K562 (cell line): ENCODE data around the gene PDE6B. TPM values are rescaled to one million over a fixed set of nuclear protein-coding genes. Genes with fewer than 3 reads are reported as not detected.

ENCODE experiments used
- ATAC-seq: fragments of 200-7000 bp; cut with Tn5 transposase; 3 replicates; pipeline ENCODE4 v1.9.1; 2020; ENCODE audit warnings: moderate library complexity
- BruUV-seq: library from RNA; stranded (reverse); fragments of 400-500 nt; replicated peaks from 2 replicates; lab custom pipeline; 2021; lab: Mats Ljungman, UMichigan
- CTCF ChIA-PET: fragments of 300-600 bp; formaldehyde crosslinking; extraction: SDS; loops from one replicate; lab custom pipeline; 2021; ENCODE audit warnings: low intra/inter-chr PET ratio; lab: Yijun Ruan, JAX
- POLR2A ChIA-PET: fragments of 300-600, 350-650 bp; sonication (Branson Sonifier 250); formaldehyde crosslinking; extraction: SDS; loops from one replicate; lab custom pipeline; 2021; ENCODE audit warnings: antibody characterized with exemption, inconsistent platforms; lab: Yijun Ruan, JAX
- DNase-seq, 4 experiments: peaks; one replicate each; pipeline versions ENCODE4 v3.0.0 to v3.0.0-alpha.2; 2011 to 2018; ENCODE audit warnings: low spot score in 3 of 4, mixed read lengths in 3 of 4; ENCODE audit errors: extremely low read depth in 1 of 4
- FAIRE-seq: peaks from 2 replicates; lab custom pipeline; 2011; peaks lifted over from hg19 to GRCh38; lab: Jason Lieb, UNC
- H2AFZ ChIP-seq: 2 replicates; pipeline ENCODE4 v1.6.0; 2011; ENCODE audit warnings: low read depth, low read length, control low read depth, inconsistent platforms
- H3K27ac ChIP-seq: fragments of 200-600 bp; 3 replicates; pipeline ENCODE4 v1.8.0; 2011; ENCODE audit warnings: low read depth, mild to moderate bottlenecking, control low read depth, inconsistent platforms, low read length, moderate library complexity, mixed read lengths; ENCODE audit errors: extremely low read depth
- H3K27me3 ChIP-seq, 2 experiments: fragments of 300-600 bp in 1 of 2; 2 replicates in 1 of 2; 3 replicates in 1 of 2; pipeline versions ENCODE4 v1.6.0 to v1.8.0; 2011; ENCODE audit warnings: inconsistent platforms in 2 of 2, low read length in 2 of 2, mild to moderate bottlenecking in 1 of 2, mixed read lengths in 1 of 2, moderate library complexity in 1 of 2; ENCODE audit not compliant: control insufficient read depth in 2 of 2, insufficient read depth in 2 of 2
- H3K36me3 ChIP-seq: fragments of 300-600 bp; 3 replicates; pipeline ENCODE4 v1.8.0; 2011; ENCODE audit warnings: mild to moderate bottlenecking, low read length, inconsistent platforms; ENCODE audit not compliant: control insufficient read depth, insufficient read depth
- H3K4me1 ChIP-seq, 2 experiments: fragments of 200-600 bp in 1 of 2; replicated peaks in 1 of 2; 2 replicates in 1 of 2; 3 replicates in 1 of 2; pipeline versions ENCODE4 v1.5.1 to v1.8.0; 2011; ENCODE audit warnings: inconsistent platforms in 2 of 2, low read length in 2 of 2, mild to moderate bottlenecking in 1 of 2, mixed read lengths in 1 of 2, moderate library complexity in 1 of 2; ENCODE audit not compliant: control insufficient read depth in 2 of 2, insufficient read depth in 2 of 2
- H3K4me2 ChIP-seq: 2 replicates; pipeline ENCODE4 v1.6.1; 2011; ENCODE audit warnings: low read length, control low read depth, inconsistent platforms, mixed read lengths; ENCODE audit not compliant: insufficient read depth
- H3K4me3 ChIP-seq: fragments of 200-600 bp; sonication (generic), shearing (Covaris generic); 2 replicates; pipeline ENCODE4 v1.5.1; 2016; ENCODE audit warnings: control low read depth, inconsistent platforms
- H3K79me2 ChIP-seq: fragments of 200-600 bp; 3 replicates; pipeline ENCODE4 v1.8.0; 2011; ENCODE audit warnings: low read length, inconsistent platforms; ENCODE audit not compliant: control insufficient read depth, insufficient read depth
- H3K9ac ChIP-seq, 2 experiments: 2 replicates each; pipeline versions ENCODE4 v1.6.0 to v1.6.1; 2011; ENCODE audit warnings: low read depth in 2 of 2, low read length in 2 of 2, control low read depth in 1 of 2, inconsistent platforms in 1 of 2, mild to moderate bottlenecking in 1 of 2, mixed read lengths in 1 of 2; ENCODE audit not compliant: insufficient read depth in 1 of 2
- H3K9me1 ChIP-seq: one replicate; pipeline ENCODE4 v1.6.0; 2011; ENCODE audit warnings: inconsistent platforms, mild to moderate bottlenecking, low read length, moderate library complexity; ENCODE audit not compliant: control insufficient read depth, insufficient read depth
- H3K9me3 ChIP-seq: replicated peaks from 2 replicates; pipeline ENCODE4 v1.5.1; 2011; ENCODE audit warnings: low read depth, low read length, inconsistent platforms; ENCODE audit not compliant: control insufficient read depth, insufficient read depth
- H4K20me1 ChIP-seq: replicated peaks from 2 replicates; pipeline ENCODE4 v1.6.1; 2011; ENCODE audit warnings: low read length, inconsistent platforms, mixed read lengths; ENCODE audit not compliant: control insufficient read depth, insufficient read depth
- E4F1 ChIP-seq: fragments of 250-450 bp; sonication (Bioruptor Pico); IDR thresholded peaks from 2 replicates; pipeline ENCODE4 v1.5.0; 2021; ENCODE audit warnings: mild to moderate bottlenecking, borderline replicate concordance
- FOXJ2 ChIP-seq: fragments of 200-800 bp; sonication (Bioruptor generic); IDR thresholded peaks from 2 replicates; pipeline ENCODE4 v1.6.1; 2016; ENCODE audit warnings: missing genetic modification characterization, missing compliant biosample characterization
- FOXM1 ChIP-seq, 2 experiments: fragments of 450-650 bp in 1 of 2; sonication (generic) in 1 of 2; formaldehyde crosslinking in 1 of 2; IDR thresholded peaks; 2 replicates each; pipeline versions ENCODE4 v1.6.1 to v1.9.0; 2017 to 2022; ENCODE audit warnings: low read depth in 2 of 2, mild to moderate bottlenecking in 2 of 2, missing genetic modification reagents in 1 of 2, moderate library complexity in 1 of 2
- HMG20A ChIP-seq: fragments of 450-650 bp; formaldehyde crosslinking; conservative IDR thresholded peaks from 2 replicates; pipeline ENCODE4 v1.4.0; 2020; ENCODE audit warnings: mild to moderate bottlenecking, mixed read lengths
- IRF1 ChIP-seq: sonication (generic); formaldehyde crosslinking; IDR thresholded peaks from 2 replicates; pipeline ENCODE4 v1.8.0; 2022; ENCODE audit warnings: missing genetic modification reagents, mild to moderate bottlenecking, borderline replicate concordance
- MECOM ChIP-seq: fragments of 250-450 bp; sonication (Bioruptor Pico); IDR thresholded peaks from 2 replicates; pipeline ENCODE4 v1.8.0; 2022; ENCODE audit warnings: inconsistent platforms
- PBX2 ChIP-seq, 2 experiments: IDR thresholded peaks in 1 of 2; conservative IDR thresholded peaks in 1 of 2; 2 replicates each; pipeline ENCODE4 v1.6.1; 2016; ENCODE audit warnings: low read depth in 2 of 2, mild to moderate bottlenecking in 1 of 2, missing compliant biosample characterization in 1 of 2, missing genetic modification characterization in 1 of 2, moderate library complexity in 1 of 2
- RNF2 ChIP-seq: sonication (generic); IDR thresholded peaks from 2 replicates; pipeline ENCODE4 v1.6.1; 2016
- TCF7 ChIP-seq: sonication (generic); IDR thresholded peaks from 2 replicates; pipeline ENCODE4 v1.6.1; 2016; ENCODE audit warnings: antibody characterized with exemption, borderline replicate concordance
- YBX1 ChIP-seq: fragments of 450-650 bp; IDR thresholded peaks from 2 replicates; pipeline ENCODE4 v1.7.1; 2016; ENCODE audit warnings: mild to moderate bottlenecking
- ZBTB7A ChIP-seq: IDR thresholded peaks from 2 replicates; pipeline ENCODE4 v1.6.1; 2011; ENCODE audit warnings: low read depth, mild to moderate bottlenecking, low read length, moderate library complexity, borderline replicate concordance; ENCODE audit not compliant: control insufficient read depth
- ZNF184 ChIP-seq: sonication (generic); formaldehyde crosslinking; IDR thresholded peaks from 2 replicates; pipeline ENCODE4 v1.5.0; 2020; ENCODE audit warnings: missing genetic modification reagents
- ZNF57 ChIP-seq: fragments of 450-650 bp; formaldehyde crosslinking; IDR thresholded peaks from 2 replicates; pipeline ENCODE4 v1.4.0; 2020; ENCODE audit warnings: mild to moderate bottlenecking, moderate library complexity
- WGBS: fragments of 100-300 bp; shearing (Covaris generic); methylation state at CpG from one replicate; pipeline ENCODE4 v1.1.6; 2016; ENCODE audit warnings: low coverage, mixed read lengths; ENCODE audit not compliant: insufficient coverage; ENCODE audit errors: missing lambda C conversion rate; 5-methylcytosine and 5-hydroxymethylcytosine counted together
- in situ Hi-C: fragments of 300-500 bp; cut with MboI; formaldehyde crosslinking; loops from 4 replicates; pipeline ENCODE4 v1.15.0; 2018; ENCODE audit warnings: inconsistent platforms, mixed read lengths
- intact Hi-C: fragments of 100-400 bp; cut with micrococcal nuclease; formaldehyde crosslinking; loops from 2 replicates; pipeline ENCODE4 v1.14.2; 2022
- polyA plus RNA-seq, 8 experiments: library from polyadenylated mRNA; depleted of rRNA in 4 of 8; stranded (reverse) in 5 of 8; unstranded in 3 of 8; fragments of >200 nt; fragmentation: Nextera tagmentation in 2 of 8; fragmentation: Illumina TruSeq in 1 of 8; extraction: Ambion mirVana in 2 of 8; extraction: Trizol in 1 of 8; gene quantifications; 2 replicates each; pipeline versions ENCODE4 v1.2.1 to v1.2.3, GENCODE V29; 2011 to 2014; ENCODE audit warnings: inconsistent platforms in 1 of 8, missing spikeins in 1 of 8
- total RNA-seq, 7 experiments: library from RNA; depleted of rRNA in 6 of 7; stranded (reverse); fragments of >200 nt in 6 of 7; fragmentation: Illumina TruSeq in 2 of 7; extraction: Trizol in 2 of 7; gene quantifications; 2 replicates each; pipeline versions ENCODE4 v1.2.1 to v1.2.3, GENCODE V29; 2011 to 2021; ENCODE audit warnings: low replicate concordance in 1 of 7

Gene PDE6B
- total and polyA plus RNA-seq, 9 of the 15 experiments (the other 6 are each of a cell fraction or from before 2014, with no cell fraction given), result 0.04 TPM; not detected in 8

GRCh38 chr4:661881-662761, 36.7 kb downstream of the PDE6B start:
- ATAC-seq (no peak), FAIRE-seq (no peak), DNase-seq (no peak)
- intact Hi-C loops, result no loop called here
- Histone ChIP-seq H3K9me3 (peaks cover 3% of the 10 kb centered on the region; the same call in 1 of the 2 replicates), H3K4me3 (no peak overlapping the region), H3K4me1 (peaks cover 0 to 56% of the 10 kb centered on the region in 2 experiments; a peak in 2 of 5 replicates), H3K9me1 (no peaks in the 10 kb centered on the region), H3K27ac (no peak overlapping the region), H3K27me3 (peaks cover 21 to 52% of the 10 kb centered on the region in 2 experiments; a peak in 3 of 5 replicates), H4K20me1 (no peaks in the 10 kb centered on the region), H2AFZ (no peak overlapping the region), H3K79me2 (no peaks in the 10 kb centered on the region), H3K9ac (no peak overlapping the region; a peak in 1 of 4 replicates), H3K4me2 (no peak overlapping the region), H3K36me3 (no peaks in the 10 kb centered on the region)
- WGBS, result 13% methylated on average over 40 of the region's 42 CpGs
- CTCF ChIA-PET, result no interaction called here
- in situ Hi-C loops, result no loop called here
- POLR2A ChIA-PET, result interaction anchor here (0.6 kb wide), 1 partner anchor 12 kb away, joined by 3 read pairs; the partner anchor contains the start of genes ATP5ME and MYL5
- BruUV-seq, result no TSS peak
- TF ChIP-seq E4F1 (CRISPR knock-in tag) (no peak), FOXJ2 (tag) (no peak), ZNF184 (CRISPR knock-in tag) (no peak), MECOM (CRISPR knock-in tag) (no peak), ZBTB7A (no peak), RNF2 (no peak), HMG20A (no peak), TCF7 (no peak), YBX1 (no peak), FOXM1 (IDR thresholded peaks at IDR 0.05; ENCODE audit: low read depth) (no peak), FOXM1 (CRISPR knock-in tag; IDR thresholded peaks at IDR 0.05; ENCODE audit: low read depth) (no peak), PBX2 (CRISPR knock-in tag; IDR thresholded peaks at IDR 0.05; ENCODE audit: low read depth) (no peak), PBX2 (tag; conservative IDR thresholded peaks at IDR 0.05; ENCODE audit: low read depth) (no peak), ZNF57 (CRISPR knock-in tag) (no peak), IRF1 (CRISPR knock-in tag) (no peak)
